ENCODE data around the gene MVB12B.

Gene MVB12B

DNA sequence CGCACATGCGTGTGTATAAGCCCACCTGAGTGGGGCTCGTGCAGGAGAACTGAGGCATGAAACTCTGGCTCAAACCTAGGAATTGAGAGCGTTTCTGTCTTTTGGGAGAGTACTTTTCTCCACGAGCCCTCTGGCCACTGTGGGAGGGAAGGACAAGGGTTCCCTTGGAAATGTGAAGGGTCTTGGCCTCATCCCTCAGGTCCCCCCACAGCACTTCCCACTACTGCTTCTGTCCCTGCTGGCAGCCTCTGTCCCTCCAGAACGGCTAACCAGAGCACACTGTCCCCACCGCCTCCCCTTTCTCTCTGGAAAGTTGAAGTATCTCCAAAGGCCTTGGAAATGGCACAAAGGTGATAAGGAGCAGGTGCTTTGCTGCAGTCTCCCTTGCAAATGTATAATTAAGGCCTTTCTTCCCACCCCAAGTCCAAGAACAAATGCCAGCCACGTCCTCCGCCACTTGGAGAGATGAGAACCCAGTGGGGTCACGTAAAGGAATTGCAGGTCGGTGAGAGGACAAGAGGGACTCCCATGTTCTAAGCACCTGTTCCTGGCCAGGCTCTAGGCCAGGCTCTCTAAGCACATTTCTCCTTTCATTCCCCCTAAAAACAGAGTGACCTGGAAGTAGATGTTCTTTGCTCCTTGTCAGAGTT, 179.2 kb downstream of the MVB12B start:
- no peak overlapping the region for H3K4me3 ChIP-seq (replicated peaks; ENCODE audit: low read depth, low read length)
- no peak for TF ChIP-seq CTCF (IDR thresholded peaks at IDR 0.05; ENCODE audit: low read depth, low read length, missing control alignments)
- no peak for DNase-seq (ENCODE audit: extremely low read depth, low read depth)

DNA sequence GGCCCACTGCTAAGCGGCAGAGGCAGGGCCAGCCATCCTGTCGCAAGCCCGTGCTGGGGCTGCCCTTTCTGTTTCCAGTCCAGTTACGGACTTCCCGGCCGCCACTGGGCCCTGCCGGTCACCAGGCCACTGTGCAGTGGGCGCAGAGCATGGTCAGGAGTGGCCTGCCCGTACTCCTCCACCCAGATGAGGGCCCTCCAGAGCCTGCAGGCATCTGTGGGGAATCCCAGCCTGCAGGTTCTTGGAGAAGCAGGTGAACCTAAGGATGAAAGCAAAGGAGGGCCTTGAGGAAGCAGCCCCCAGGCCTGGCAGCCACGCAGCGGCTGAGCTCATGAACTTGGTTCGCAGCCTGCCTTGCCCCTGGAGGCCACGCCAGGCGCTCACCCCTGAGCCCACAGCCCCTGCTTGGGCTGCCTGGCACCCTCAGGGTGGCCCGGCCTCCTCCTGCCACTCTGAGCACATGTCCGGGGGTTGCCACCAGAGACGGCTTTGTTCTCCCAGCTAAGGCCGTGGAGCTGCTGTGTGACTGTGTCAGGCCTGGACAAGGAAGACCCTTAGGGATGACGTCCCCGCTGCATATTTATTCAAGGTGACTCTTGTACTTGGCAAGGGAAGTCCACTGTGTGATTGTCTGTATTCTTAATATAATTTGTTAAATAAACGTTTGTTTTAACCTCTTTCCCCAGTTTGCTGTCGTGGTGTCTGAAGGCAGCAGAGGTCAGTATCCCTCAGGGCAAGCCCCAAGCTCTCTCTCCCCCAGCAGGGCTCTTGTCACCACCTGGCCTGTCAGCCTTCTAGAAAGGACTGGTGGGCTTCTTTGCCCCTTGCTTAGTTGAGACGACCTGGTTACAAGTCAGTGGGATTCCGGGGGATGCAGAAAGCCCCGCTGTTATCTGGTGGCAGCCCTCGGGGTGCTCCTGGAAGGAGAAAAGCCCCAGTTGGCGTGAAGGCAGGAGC, 180.0 kb downstream of the MVB12B start:
- no peak overlapping the region for H3K4me3 ChIP-seq (replicated peaks; ENCODE audit: low read depth, low read length)
- DNase-seq (ENCODE audit: extremely low read depth, low read depth) = no peak
- no peak for TF ChIP-seq CTCF (IDR thresholded peaks at IDR 0.05; ENCODE audit: low read depth, low read length, missing control alignments)

- TF ChIP-seq CTCF (IDR thresholded peaks at IDR 0.05; ENCODE audit: low read depth, low read length, missing control alignments) = no peak
- no peak for DNase-seq (ENCODE audit: extremely low read depth, low read depth)
Measured at GRCh38 chr9:126507318-126508109, 180.9 kb downstream of the MVB12B start.

DNA sequence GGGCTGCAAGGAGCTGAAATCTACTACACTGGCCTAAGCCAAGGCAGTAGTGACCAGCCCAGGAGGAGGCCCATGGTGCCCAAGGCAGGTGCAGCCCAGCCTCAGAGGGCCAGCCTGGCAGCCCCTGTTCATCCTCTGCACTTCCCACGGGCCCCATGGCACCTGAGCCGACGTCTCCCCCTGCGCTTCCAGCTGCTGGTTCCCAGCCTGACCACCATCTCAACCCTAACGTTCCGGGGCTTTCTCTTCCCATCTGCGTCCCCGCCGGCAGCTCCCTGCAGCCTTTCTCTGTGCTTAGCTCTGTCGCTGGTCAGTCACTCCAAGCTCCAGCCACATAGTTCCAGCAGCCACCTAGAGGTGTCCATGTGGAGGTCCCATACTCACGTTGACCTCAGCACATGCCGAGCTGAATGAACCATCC, 181.6 kb downstream of the MVB12B start:
- no peak for DNase-seq (ENCODE audit: extremely low read depth, low read depth)
- TF ChIP-seq CTCF (IDR thresholded peaks at IDR 0.05; ENCODE audit: low read depth, low read length, missing control alignments) = no peak
- H3K4me3 ChIP-seq (replicated peaks; ENCODE audit: low read depth, low read length) = no peak overlapping the region

More at GRCh38 chr9:126507318-126508109, 180.9 kb downstream of the MVB12B start:
- H3K4me3 ChIP-seq (replicated peaks; ENCODE audit: low read depth, low read length) = no peak overlapping the region

DNA sequence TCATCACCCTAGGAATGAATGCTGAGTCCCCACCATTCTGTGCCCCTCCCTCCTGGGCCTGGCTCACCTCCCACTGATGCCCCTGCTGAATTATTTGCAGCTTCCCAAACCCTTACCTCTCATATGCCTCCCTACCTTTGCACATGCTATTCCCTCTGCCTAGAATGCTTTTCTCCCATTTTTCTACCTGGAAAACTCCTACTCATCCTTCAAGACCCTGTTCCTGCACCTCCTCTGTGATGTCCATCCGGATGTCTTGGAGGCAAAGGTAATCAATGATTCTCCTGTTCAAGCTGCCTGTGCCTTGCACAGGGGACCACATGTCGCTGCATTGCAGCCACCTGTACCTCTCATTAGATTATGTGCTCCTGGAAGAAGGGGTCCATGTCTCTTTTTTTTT, 182.3 kb downstream of the MVB12B start:
- DNase-seq (ENCODE audit: extremely low read depth, low read depth) = no peak
- H3K4me3 ChIP-seq (replicated peaks; ENCODE audit: low read depth, low read length) = no peak overlapping the region
- TF ChIP-seq CTCF (IDR thresholded peaks at IDR 0.05; ENCODE audit: low read depth, low read length, missing control alignments) = no peak

- DNase-seq (ENCODE audit: extremely low read depth, low read depth) = no peak
- H3K4me3 ChIP-seq (replicated peaks; ENCODE audit: low read depth, low read length) = no peak overlapping the region
- no peak for TF ChIP-seq CTCF (IDR thresholded peaks at IDR 0.05; ENCODE audit: low read depth, low read length, missing control alignments)
Measured at GRCh38 chr9:126509718-126510117, 183.1 kb downstream of the MVB12B start.

Measured in HFF-Myc (cell line).